Colonic mucosa (tissue), 4 donors: ENCODE measurements around the gene POLD1. TPM values are rescaled to one million over a fixed set of nuclear protein-coding genes. Genes with fewer than 3 reads are reported as not detected.
A peak's percentile ranks its signal among the peaks of the same experiment; 100 is the strongest.

Source experiments
- DNase-seq: peaks from one replicate; pipeline ENCODE4 v3.0.0-alpha.2; 2020
- H3K27ac ChIP-seq: fragments of 200-600 bp; one replicate; pipeline ENCODE4 v1.8.0; 2021
- H3K27me3 ChIP-seq: fragments of 200-600 bp; one replicate; pipeline ENCODE4 v1.8.0; 2021
- H3K36me3 ChIP-seq: fragments of 200-600 bp; one replicate; pipeline ENCODE4 v1.8.0; 2021
- H3K4me1 ChIP-seq: fragments of 200-600 bp; one replicate; pipeline ENCODE4 v1.8.0; 2021; ENCODE audit warnings: mild to moderate bottlenecking
- H3K4me3 ChIP-seq: fragments of 200-600 bp; one replicate; pipeline ENCODE4 v1.8.0; 2021
- H3K9ac ChIP-seq, 2 donors: one replicate each; pipeline ENCODE4 v1.7.0; 2013; ENCODE audit warnings: control low read depth in 2 of 2, low read depth in 2 of 2, low read length in 2 of 2
- H3K9me3 ChIP-seq: fragments of 200-600 bp; one replicate; pipeline ENCODE4 v1.8.0; 2021
- CTCF ChIP-seq: fragments of 200-600 bp; IDR thresholded peaks from one replicate; pipeline ENCODE4 v1.8.0; 2022; ENCODE audit warnings: antibody characterized with exemption, mild to moderate bottlenecking
- intact Hi-C: fragments of 100-400 bp; cut with DNase I; formaldehyde crosslinking; loops from one replicate; pipeline ENCODE4 v1.14.1; 2022
- total RNA-seq, 2 donors: library from RNA; stranded (reverse); fragmentation: NEBNext Ultra II Directional in 1 of 2; extraction: Animal tissue kit (Norgen Biotek cat#: 25700) in 1 of 2; gene quantifications; one replicate each; pipeline ENCODE4 v1.2.1, GENCODE V29; 2021
- donor health status: healthy.
- donor health status: DM: no; HTN: no; CAD: no.
- donor health status: DM: no; HTN: no; CAD: no.

The POLD1 gene
- total RNA-seq, 2 donors from 2014 or later = 26.2 to 76.3 TPM

GRCh38 chr19:50431343-50432220 lies 47.4 kb downstream of the POLD1 start:
- peak; percentile 85 for DNase-seq
- intact Hi-C loops = no loop called here
- Histone ChIP-seq H3K27ac (peak overlapping the region; percentile 21), H3K4me3 (peak overlapping the region; percentile 64), H3K9me3 (no peaks in the 10 kb centered on the region), H3K4me1 (no peaks in the 10 kb centered on the region), H3K36me3 (no peaks in the 10 kb centered on the region), H3K27me3 (peaks cover 14% of the 10 kb centered on the region), H3K9ac (peak overlapping the region; percentile 39 to 73)
- TF ChIP-seq CTCF = no peak

GRCh38 chr19:50432221-50433028 lies 48.3 kb downstream of the POLD1 start, which contains the start of gene MYBPC2:
Gene MYBPC2 (plus strand): TSS chr19:50432892. CDS start chr19:50432954, 62 bp downstream.
- Histone ChIP-seq H3K9me3 (no peaks in the 10 kb centered on the region), H3K27ac (peak within 1 kb of the TSS; percentile 21), H3K27me3 (peaks cover 14% of the 10 kb centered on the region), H3K9ac (peak within 1 kb of the TSS; percentile 39 to 73), H3K36me3 (no peaks in the 10 kb centered on the region), H3K4me3 (peak within 1 kb of the TSS; percentile 64), H3K4me1 (no peaks in the 10 kb centered on the region)
- DNase-seq = no peak
- TF ChIP-seq CTCF = no peak
- intact Hi-C loops = no loop called here

- Histone ChIP-seq H3K4me1 (no peaks in the 10 kb centered on the region), H3K4me3 (no peak overlapping the region), H3K27ac (no peak overlapping the region), H3K36me3 (no peaks in the 10 kb centered on the region), H3K27me3 (peaks cover 14% of the 10 kb centered on the region), H3K9ac (no peak overlapping the region), H3K9me3 (no peaks in the 10 kb centered on the region)
- intact Hi-C loops = no loop called here
- TF ChIP-seq CTCF = no peak
- DNase-seq = no peak
Measured at GRCh38 chr19:50433201-50434180, 49.3 kb downstream of the POLD1 start.

GRCh38 chr19:50434525-50434924 lies 50.4 kb downstream of the POLD1 start:
- intact Hi-C loops = no loop called here
- DNase-seq = no peak
- no peaks in the 10 kb centered on the region for H3K9me3 ChIP-seq
- H3K36me3 ChIP-seq = no peaks in the 10 kb centered on the region
- no peak overlapping the region for H3K4me3 ChIP-seq
- H3K4me1 ChIP-seq = no peaks in the 10 kb centered on the region
- no peak overlapping the region for H3K9ac ChIP-seq
- peaks cover 14% of the 10 kb centered on the region for H3K27me3 ChIP-seq
- H3K27ac ChIP-seq = no peak overlapping the region
- TF ChIP-seq CTCF = no peak
